Measurements from ENCODE around the gene TAF8.

- TF ChIP-seq, protein P1, sequence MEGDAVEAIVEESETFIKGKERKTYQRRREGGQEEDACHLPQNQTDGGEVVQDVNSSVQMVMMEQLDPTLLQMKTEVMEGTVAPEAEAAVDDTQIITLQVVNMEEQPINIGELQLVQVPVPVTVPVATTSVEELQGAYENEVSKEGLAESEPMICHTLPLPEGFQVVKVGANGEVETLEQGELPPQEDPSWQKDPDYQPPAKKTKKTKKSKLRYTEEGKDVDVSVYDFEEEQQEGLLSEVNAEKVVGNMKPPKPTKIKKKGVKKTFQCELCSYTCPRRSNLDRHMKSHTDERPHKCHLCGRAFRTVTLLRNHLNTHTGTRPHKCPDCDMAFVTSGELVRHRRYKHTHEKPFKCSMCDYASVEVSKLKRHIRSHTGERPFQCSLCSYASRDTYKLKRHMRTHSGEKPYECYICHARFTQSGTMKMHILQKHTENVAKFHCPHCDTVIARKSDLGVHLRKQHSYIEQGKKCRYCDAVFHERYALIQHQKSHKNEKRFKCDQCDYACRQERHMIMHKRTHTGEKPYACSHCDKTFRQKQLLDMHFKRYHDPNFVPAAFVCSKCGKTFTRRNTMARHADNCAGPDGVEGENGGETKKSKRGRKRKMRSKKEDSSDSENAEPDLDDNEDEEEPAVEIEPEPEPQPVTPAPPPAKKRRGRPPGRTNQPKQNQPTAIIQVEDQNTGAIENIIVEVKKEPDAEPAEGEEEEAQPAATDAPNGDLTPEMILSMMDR (IDR thresholded peaks at IDR 0.05), result no peak
- TF ChIP-seq POLR2A (IDR thresholded peaks at IDR 0.05), result no peak
- no peak for TF ChIP-seq POLR2AphosphoS5 (IDR thresholded peaks at IDR 0.05; ENCODE audit: insufficient read depth in 1 of 2, low read depth in 1 of 2)
Observed at GRCh38 chr6:42125663-42126062, 75.3 kb downstream of the TAF8 start.
